Peyer's patch (tissue), 4 donors: ENCODE results near the gene CPT1C. TPM values are rescaled to one million over a fixed set of nuclear protein-coding genes. Genes with fewer than 3 reads are reported as not detected.
A peak's percentile ranks its signal among the peaks of the same experiment; 100 is the strongest.

Source experiments
- DNase-seq, 3 donors: peaks; one replicate each; pipeline ENCODE4 v3.0.0-alpha.2; 2017 to 2019
- H3K27ac ChIP-seq, 4 donors: fragments of 200-600 bp; sonication (generic); one replicate each; pipeline ENCODE4 v1.5.1; 2016 to 2019
- H3K27me3 ChIP-seq, 2 donors: fragments of 200-600 bp; sonication (generic); one replicate each; pipeline ENCODE4 v1.5.1; 2019
- H3K36me3 ChIP-seq, 3 donors: fragments of 200-600 bp; sonication (generic); one replicate each; pipeline ENCODE4 v1.5.1; 2016 to 2019
- H3K4me1 ChIP-seq, 4 donors: fragments of 200-600 bp; sonication (generic); one replicate each; pipeline ENCODE4 v1.5.1; 2016 to 2019
- H3K4me3 ChIP-seq, 4 donors: fragments of 200-600 bp; sonication (generic); 1 replicate in 3 of 4; 2 replicates in 1 of 4; pipeline ENCODE4 v1.5.1; 2016 to 2019; ENCODE audit warnings: mild to moderate bottlenecking in 1 of 4
- H3K9me3 ChIP-seq, 4 donors: fragments of 200-600 bp; sonication (generic); one replicate each; pipeline ENCODE4 v1.5.1; 2016 to 2019; ENCODE audit warnings: mild to moderate bottlenecking in 1 of 4
- POLR2A ChIP-seq, 2 donors: fragments of 450-650 bp; IDR thresholded peaks; one replicate each; pipeline ENCODE4 v1.5.1; 2017; ENCODE audit warnings: antibody characterized with exemption in 2 of 2, mild to moderate bottlenecking in 2 of 2, moderate library complexity in 2 of 2
- total RNA-seq, 4 donors: library from RNA; depleted of rRNA; stranded (reverse); fragments of >200 nt; gene quantifications; one replicate each; pipeline ENCODE4 v1.1.0, GENCODE V29; 2016
- TF ChIP-seq, protein P1 (sequence below), 6 experiments: fragments of 450-650 bp in 4 of 6; fragments of 200-600 bp in 2 of 6; sonication (generic) in 1 of 6; IDR thresholded peaks; one replicate each; pipeline ENCODE4 v1.5.1; 2017 to 2019; ENCODE audit warnings: antibody characterized with exemption in 6 of 6, mild to moderate bottlenecking in 3 of 6, moderate library complexity in 1 of 6

The CPT1C gene
- total RNA-seq, 4 donors from 2014 or later = 3.0 to 12.4 (median 5.6) TPM; not detected in 1

DNA sequence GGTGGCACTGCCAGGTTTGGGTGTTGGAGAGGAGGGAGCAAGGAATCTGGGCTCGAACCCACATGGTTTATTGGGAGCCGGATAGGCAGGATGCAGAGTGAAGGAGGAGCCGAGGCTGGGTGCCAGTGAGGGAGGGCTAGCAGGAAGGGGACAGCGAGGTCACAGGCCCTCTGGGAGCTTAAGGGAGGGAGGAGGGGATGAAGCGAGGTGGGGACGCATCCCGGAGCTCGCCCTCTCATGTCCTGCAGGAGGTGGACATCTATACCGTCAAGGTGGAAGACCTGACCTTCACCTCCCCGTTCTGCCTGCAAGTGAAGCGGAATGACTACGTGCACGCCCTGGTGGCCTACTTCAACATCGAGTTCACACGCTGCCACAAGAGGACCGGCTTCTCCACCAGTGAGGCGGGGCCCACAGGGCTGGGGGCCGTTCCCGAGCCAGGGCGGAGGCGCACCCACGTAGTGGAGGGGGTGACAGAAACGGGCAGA lies 5.0 kb upstream of the CPT1C start:
- DNase-seq = no peak
- Histone ChIP-seq H3K36me3 (peaks cover 0 to 69% (median 0%) of the 10 kb centered on the region in 3 donors), H3K27me3 (peaks cover 0 to 7% of the 10 kb centered on the region in 2 donors), H3K4me3 (no peak overlapping the region), H3K27ac (no peak overlapping the region), H3K9me3 (no peaks in the 10 kb centered on the region), H3K4me1 (peaks cover 0 to 24% (median 7%) of the 10 kb centered on the region in 4 donors)
- no peak for TF ChIP-seq POLR2A (IDR thresholded peaks at IDR 0.05)

DNA sequence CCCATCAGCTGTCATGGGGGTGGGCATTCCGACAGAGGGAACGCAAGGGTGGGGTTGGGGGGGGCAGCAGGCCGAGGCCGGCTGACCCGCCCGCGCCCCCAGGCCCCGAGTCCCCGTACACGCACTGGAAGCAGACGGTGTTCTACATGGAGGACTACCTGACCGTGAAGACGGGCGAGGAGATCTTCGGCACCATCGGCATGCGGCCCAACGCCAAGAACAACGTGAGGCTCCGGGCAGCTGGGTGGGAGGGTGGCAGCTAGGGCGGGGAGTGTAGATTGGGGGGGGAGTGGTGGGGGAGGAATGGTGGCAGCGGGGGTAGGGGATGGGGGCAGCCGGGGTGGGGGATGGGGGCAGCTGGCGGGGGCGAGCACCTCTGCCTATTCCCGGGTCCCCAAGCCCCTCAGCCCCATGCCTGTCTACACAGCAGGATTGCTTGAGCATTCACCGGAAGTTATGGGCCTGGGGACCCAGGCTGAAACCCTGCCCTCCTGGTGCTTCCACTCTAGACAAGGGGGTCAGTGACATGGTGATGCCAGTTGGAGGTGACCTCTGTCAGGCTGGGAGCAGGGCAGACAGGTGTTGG lies 4.3 kb upstream of the CPT1C start:
- Histone ChIP-seq H3K4me1 (peaks cover 0 to 27% (median 13%) of the 10 kb centered on the region in 4 donors), H3K27me3 (peaks cover 0 to 13% of the 10 kb centered on the region in 2 donors), H3K4me3 (no peak overlapping the region), H3K9me3 (no peaks in the 10 kb centered on the region), H3K36me3 (peaks cover 0 to 64% (median 0%) of the 10 kb centered on the region in 3 donors), H3K27ac (no peak overlapping the region)
- TF ChIP-seq, protein P1, sequence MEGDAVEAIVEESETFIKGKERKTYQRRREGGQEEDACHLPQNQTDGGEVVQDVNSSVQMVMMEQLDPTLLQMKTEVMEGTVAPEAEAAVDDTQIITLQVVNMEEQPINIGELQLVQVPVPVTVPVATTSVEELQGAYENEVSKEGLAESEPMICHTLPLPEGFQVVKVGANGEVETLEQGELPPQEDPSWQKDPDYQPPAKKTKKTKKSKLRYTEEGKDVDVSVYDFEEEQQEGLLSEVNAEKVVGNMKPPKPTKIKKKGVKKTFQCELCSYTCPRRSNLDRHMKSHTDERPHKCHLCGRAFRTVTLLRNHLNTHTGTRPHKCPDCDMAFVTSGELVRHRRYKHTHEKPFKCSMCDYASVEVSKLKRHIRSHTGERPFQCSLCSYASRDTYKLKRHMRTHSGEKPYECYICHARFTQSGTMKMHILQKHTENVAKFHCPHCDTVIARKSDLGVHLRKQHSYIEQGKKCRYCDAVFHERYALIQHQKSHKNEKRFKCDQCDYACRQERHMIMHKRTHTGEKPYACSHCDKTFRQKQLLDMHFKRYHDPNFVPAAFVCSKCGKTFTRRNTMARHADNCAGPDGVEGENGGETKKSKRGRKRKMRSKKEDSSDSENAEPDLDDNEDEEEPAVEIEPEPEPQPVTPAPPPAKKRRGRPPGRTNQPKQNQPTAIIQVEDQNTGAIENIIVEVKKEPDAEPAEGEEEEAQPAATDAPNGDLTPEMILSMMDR (IDR thresholded peaks at IDR 0.05) = no peak
- TF ChIP-seq POLR2A (IDR thresholded peaks at IDR 0.05) = no peak
- no peak for DNase-seq

DNA sequence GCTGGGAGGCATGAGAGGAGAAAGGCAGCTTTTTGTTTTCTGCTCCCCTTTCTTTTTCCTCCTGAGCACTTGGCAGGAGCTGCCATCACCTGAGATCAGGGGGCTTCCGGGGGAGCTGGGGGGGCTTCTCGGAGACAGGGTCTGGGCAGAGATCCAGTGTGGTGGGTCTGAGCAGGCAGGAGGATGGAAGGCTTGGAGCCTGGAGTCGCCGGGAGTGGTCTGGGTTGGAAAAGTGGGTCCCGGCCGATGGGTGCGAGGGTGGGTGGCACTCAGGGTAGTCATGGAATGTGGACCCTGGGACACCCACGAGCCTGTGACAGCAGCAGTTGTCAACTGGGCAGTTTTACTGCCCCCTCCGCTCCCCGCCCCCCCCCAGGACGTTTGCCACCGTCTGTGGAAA lies 3.8 kb upstream of the CPT1C start:
- DNase-seq = no peak
- H3K27ac ChIP-seq = no peak overlapping the region
- no peaks in the 10 kb centered on the region for H3K9me3 ChIP-seq
- H3K4me1 ChIP-seq = peaks cover 0 to 29% (median 14%) of the 10 kb centered on the region in 4 donors
- H3K36me3 ChIP-seq = peaks cover 0 to 59% (median 0%) of the 10 kb centered on the region in 3 donors
- peaks cover 0 to 15% of the 10 kb centered on the region in 2 donors for H3K27me3 ChIP-seq
- no peak overlapping the region for H3K4me3 ChIP-seq
- TF ChIP-seq, protein P1 (IDR thresholded peaks at IDR 0.05) = no peak
- no peak for TF ChIP-seq POLR2A (IDR thresholded peaks at IDR 0.05)

DNA sequence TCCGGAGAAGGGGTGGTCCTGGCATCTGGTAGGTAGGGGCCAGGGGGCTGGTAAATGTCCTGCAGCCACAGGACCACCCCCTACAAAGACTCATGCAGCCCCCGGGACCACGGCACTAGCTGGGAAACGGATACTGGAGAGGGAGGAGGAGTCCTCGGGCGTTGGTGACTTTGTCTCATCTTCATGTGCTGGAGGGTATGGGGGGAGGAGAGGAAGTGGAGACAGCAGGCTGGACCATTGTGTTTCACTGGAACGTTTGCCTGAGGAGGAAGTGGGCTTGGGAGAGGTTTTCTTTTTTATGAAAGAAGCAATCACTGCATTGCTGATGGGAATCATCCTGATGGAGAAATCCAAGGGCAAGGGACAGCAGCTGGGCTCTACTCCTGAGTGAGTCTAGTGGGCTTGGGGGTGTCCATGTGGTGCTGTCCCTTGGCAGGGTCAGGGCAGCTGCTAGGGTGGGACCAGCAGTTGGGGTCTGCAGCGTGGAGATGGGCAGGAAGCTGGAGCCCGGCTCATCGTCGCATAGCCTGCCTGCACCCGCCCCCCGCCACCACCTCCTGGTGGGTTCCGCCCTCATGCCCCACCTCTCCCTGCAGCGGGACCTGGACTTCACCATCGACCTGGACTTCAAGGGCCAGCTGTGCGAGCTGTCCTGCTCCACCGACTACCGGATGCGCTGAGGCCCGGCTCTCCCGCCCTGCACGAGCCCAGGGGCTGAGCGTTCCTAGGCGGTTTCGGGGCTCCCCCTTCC lies 3.2 kb upstream of the CPT1C start:
- H3K9me3 ChIP-seq = no peaks in the 10 kb centered on the region
- peaks cover 0 to 15% of the 10 kb centered on the region in 2 donors for H3K27me3 ChIP-seq
- H3K36me3 ChIP-seq = peaks cover 0 to 53% (median 0%) of the 10 kb centered on the region in 3 donors
- H3K4me3 ChIP-seq = no peak overlapping the region
- no peak overlapping the region for H3K27ac ChIP-seq
- DNase-seq = no peak
- H3K4me1 ChIP-seq = peaks cover 0 to 29% (median 14%) of the 10 kb centered on the region in 4 donors
- TF ChIP-seq POLR2A (IDR thresholded peaks at IDR 0.05) = no peak
- TF ChIP-seq, protein P1 (IDR thresholded peaks at IDR 0.05) = no peak

DNA sequence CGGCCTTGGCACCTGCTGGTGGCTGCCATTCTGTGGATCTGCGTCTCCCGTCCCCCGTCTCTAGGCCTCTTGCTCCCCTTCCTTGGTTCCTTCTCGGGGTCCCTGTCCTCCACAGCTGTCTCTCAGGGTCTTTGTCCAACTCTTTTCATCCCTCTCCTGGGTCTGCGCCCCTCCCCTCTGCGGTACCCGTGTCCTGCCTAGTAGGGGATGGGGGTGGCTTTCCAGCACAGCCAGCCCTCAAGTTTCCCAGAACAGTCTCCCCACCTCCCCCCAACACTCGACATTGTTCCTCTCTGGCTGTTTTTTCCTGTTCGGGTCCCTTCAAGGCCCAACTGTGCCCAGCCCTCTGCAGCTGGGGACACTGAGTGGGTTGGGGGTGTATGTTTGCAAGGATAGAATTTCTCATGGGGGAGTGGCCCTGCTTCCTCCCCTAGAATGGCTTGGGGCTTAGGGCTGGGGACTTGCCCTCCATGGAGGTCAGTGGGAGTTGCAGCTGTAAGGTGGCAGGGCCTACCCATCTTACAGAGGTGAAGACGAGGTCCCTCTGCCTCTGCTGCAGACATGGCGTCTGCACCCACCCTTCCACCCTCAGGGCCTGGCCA lies 2.3 kb upstream of the CPT1C start:
- peaks cover 0 to 44% (median 0%) of the 10 kb centered on the region in 3 donors for H3K36me3 ChIP-seq
- peak overlapping the region in 1 of 4 donors; percentile 46 for H3K4me3 ChIP-seq
- H3K9me3 ChIP-seq = no peaks in the 10 kb centered on the region
- DNase-seq = no peak
- H3K27ac ChIP-seq = no peak overlapping the region
- H3K27me3 ChIP-seq = peaks cover 0 to 15% of the 10 kb centered on the region in 2 donors
- H3K4me1 ChIP-seq = peaks cover 0 to 29% (median 14%) of the 10 kb centered on the region in 4 donors
- TF ChIP-seq, protein P1 (IDR thresholded peaks at IDR 0.05) = no peak
- TF ChIP-seq POLR2A (IDR thresholded peaks at IDR 0.05) = no peak
